Panc1 (cell line): ENCODE results near the gene INSYN1. TPM values are rescaled to one million over a fixed set of nuclear protein-coding genes. Genes with fewer than 3 reads are reported as not detected.

ENCODE experiments used
- ATAC-seq: fragments of 200-7000 bp; cut with Tn5 transposase; 2 replicates; pipeline ENCODE4 v1.9.1; 2020; ENCODE audit warnings: mild to moderate bottlenecking, moderate library complexity
- BruUV-seq: library from RNA; stranded (reverse); fragments of 400-500 nt; replicated peaks from 2 replicates; lab custom pipeline; 2021; lab: Mats Ljungman, UMichigan
- CTCF ChIA-PET: fragments of 300-600 bp; sonication (Branson Sonifier 250); formaldehyde crosslinking; loops from one replicate; lab custom pipeline; 2022; ENCODE audit warnings: antibody characterized with exemption; lab: Charles Lee
- POLR2A ChIA-PET: fragments of 300-600 bp; sonication (Branson Sonifier 250); formaldehyde crosslinking; loops from one replicate; lab custom pipeline; 2022; ENCODE audit warnings: antibody characterized with exemption; lab: Charles Lee
- DNase-seq: peaks from one replicate; pipeline ENCODE4 v3.0.0-alpha.2; 2010; ENCODE audit warnings: low read depth, low spot score
- H3K27ac ChIP-seq: 2 replicates; pipeline ENCODE4 v1.5.1; 2011; ENCODE audit warnings: mild to moderate bottlenecking, low read length, inconsistent platforms
- H3K27me3 ChIP-seq: fragments of 200-500 bp; sonication (Bioruptor generic); 2 replicates; pipeline ENCODE4 v1.6.0; 2014; ENCODE audit warnings: low read length, inconsistent platforms; ENCODE audit not compliant: control insufficient read depth, insufficient read depth
- H3K36me3 ChIP-seq: fragments of 200-500 bp; sonication (Bioruptor generic); 2 replicates; pipeline ENCODE4 v1.5.1; 2014; ENCODE audit warnings: inconsistent platforms, mild to moderate bottlenecking, low read length, moderate library complexity; ENCODE audit not compliant: control insufficient read depth, insufficient read depth
- H3K4me1 ChIP-seq: 2 replicates; pipeline ENCODE4 v1.5.1; 2011; ENCODE audit warnings: inconsistent platforms, mild to moderate bottlenecking, low read length, moderate library complexity; ENCODE audit not compliant: control insufficient read depth, insufficient read depth
- H3K4me3 ChIP-seq, 2 experiments: 2 replicates each; pipeline ENCODE4 v1.5.1; 2011 to 2012; ENCODE audit warnings: low read depth in 2 of 2, low read length in 2 of 2, mild to moderate bottlenecking in 2 of 2, inconsistent platforms in 1 of 2, moderate library complexity in 1 of 2
- H3K9me3 ChIP-seq: fragments of 200-500 bp; sonication (Bioruptor generic); 2 replicates; pipeline ENCODE4 v1.5.1; 2014; ENCODE audit warnings: low read depth, mild to moderate bottlenecking, inconsistent platforms, low read length, moderate library complexity; ENCODE audit not compliant: control insufficient read depth, insufficient read depth
- POLR2AphosphoS5 ChIP-seq: IDR thresholded peaks from 2 replicates; pipeline ENCODE4 v1.6.1; 2012; ENCODE audit warnings: mild to moderate bottlenecking, low read depth, low read length, moderate library complexity
- SIN3A ChIP-seq: IDR thresholded peaks from 2 replicates; pipeline ENCODE4 v1.6.1; 2012; ENCODE audit warnings: low read depth, mild to moderate bottlenecking, low read length, moderate library complexity, borderline replicate concordance; ENCODE audit not compliant: insufficient read depth
- TCF7L2 ChIP-seq: IDR thresholded peaks from 2 replicates; pipeline ENCODE4 v1.6.1; 2011; ENCODE audit warnings: mild to moderate bottlenecking, low read depth, low read length, inconsistent platforms
- in situ Hi-C: cut with HindIII; loops from 2 replicates; pipeline ENCODE4 v1.10.0; 2016; ENCODE audit warnings: low sequenced_read_pairs, low pct_unique_long_range_greater_than_20kb
- intact Hi-C: fragments of 100-400 bp; cut with micrococcal nuclease; formaldehyde crosslinking; loops from one replicate; pipeline ENCODE4 v1.10.0; 2022; ENCODE audit not compliant: unreplicated experiment
- total RNA-seq: library from RNA; stranded (reverse); gene quantifications from one replicate; pipeline ENCODE4 v1.2.1, GENCODE V29; 2021; ENCODE audit not compliant: unreplicated experiment
- TF ChIP-seq, protein P1 (sequence below): fragments of 450-650 bp; IDR thresholded peaks from 2 replicates; pipeline ENCODE4 v1.5.1; 2017; ENCODE audit warnings: mild to moderate bottlenecking
- TF ChIP-seq, protein P2 (sequence below), 2 experiments: IDR thresholded peaks; 2 replicates each; pipeline ENCODE4 v1.6.1; 2011 to 2012; ENCODE audit warnings: low read depth in 2 of 2, control low read depth in 1 of 2, low read length in 1 of 2, mild to moderate bottlenecking in 1 of 2, moderate library complexity in 1 of 2; ENCODE audit not compliant: insufficient read depth in 1 of 2

Gene INSYN1
- total RNA-seq, 1 experiment from 2014 or later = 2.6 TPM

DNA sequence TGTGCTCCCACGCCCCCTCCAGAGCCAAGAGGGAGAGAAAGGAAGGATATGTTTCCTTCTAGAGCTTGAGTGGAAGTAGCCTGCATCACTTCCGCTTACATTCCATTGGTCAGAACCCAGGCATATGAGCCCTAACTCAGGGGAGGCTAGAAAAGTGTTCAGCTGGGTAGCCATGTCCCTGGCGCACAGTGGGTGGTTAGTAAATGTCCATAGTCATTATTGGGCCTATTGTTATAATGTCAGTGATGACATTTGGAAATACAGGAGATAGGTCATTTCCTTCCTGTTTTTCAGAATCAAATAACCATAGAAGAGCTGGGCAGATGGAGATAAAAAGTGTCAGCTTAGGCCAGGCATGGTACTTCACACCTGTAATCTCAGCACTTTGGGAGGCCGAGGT is 41.6 kb downstream of the INSYN1 start:
- DNase-seq = no peak
- Histone ChIP-seq H3K36me3 (no peaks in the 10 kb centered on the region; the same call in 1 of the 2 replicates), H3K4me3 (no peak overlapping the region), H3K9me3 (no peaks in the 10 kb centered on the region), H3K4me1 (0 out of 2 replicates have a peak, but pooled peaks cover under 1% of the 10 kb centered on the region), H3K27me3 (no peaks in the 10 kb centered on the region), H3K27ac (no peak overlapping the region)
- ChIA-PET POLR2A (no interaction called here), CTCF (no interaction called here)
- in situ Hi-C loops = no loop called here
- no peak for ATAC-seq
- TF ChIP-seq, protein P1, sequence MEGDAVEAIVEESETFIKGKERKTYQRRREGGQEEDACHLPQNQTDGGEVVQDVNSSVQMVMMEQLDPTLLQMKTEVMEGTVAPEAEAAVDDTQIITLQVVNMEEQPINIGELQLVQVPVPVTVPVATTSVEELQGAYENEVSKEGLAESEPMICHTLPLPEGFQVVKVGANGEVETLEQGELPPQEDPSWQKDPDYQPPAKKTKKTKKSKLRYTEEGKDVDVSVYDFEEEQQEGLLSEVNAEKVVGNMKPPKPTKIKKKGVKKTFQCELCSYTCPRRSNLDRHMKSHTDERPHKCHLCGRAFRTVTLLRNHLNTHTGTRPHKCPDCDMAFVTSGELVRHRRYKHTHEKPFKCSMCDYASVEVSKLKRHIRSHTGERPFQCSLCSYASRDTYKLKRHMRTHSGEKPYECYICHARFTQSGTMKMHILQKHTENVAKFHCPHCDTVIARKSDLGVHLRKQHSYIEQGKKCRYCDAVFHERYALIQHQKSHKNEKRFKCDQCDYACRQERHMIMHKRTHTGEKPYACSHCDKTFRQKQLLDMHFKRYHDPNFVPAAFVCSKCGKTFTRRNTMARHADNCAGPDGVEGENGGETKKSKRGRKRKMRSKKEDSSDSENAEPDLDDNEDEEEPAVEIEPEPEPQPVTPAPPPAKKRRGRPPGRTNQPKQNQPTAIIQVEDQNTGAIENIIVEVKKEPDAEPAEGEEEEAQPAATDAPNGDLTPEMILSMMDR = no peak
- TF ChIP-seq, protein P2, sequence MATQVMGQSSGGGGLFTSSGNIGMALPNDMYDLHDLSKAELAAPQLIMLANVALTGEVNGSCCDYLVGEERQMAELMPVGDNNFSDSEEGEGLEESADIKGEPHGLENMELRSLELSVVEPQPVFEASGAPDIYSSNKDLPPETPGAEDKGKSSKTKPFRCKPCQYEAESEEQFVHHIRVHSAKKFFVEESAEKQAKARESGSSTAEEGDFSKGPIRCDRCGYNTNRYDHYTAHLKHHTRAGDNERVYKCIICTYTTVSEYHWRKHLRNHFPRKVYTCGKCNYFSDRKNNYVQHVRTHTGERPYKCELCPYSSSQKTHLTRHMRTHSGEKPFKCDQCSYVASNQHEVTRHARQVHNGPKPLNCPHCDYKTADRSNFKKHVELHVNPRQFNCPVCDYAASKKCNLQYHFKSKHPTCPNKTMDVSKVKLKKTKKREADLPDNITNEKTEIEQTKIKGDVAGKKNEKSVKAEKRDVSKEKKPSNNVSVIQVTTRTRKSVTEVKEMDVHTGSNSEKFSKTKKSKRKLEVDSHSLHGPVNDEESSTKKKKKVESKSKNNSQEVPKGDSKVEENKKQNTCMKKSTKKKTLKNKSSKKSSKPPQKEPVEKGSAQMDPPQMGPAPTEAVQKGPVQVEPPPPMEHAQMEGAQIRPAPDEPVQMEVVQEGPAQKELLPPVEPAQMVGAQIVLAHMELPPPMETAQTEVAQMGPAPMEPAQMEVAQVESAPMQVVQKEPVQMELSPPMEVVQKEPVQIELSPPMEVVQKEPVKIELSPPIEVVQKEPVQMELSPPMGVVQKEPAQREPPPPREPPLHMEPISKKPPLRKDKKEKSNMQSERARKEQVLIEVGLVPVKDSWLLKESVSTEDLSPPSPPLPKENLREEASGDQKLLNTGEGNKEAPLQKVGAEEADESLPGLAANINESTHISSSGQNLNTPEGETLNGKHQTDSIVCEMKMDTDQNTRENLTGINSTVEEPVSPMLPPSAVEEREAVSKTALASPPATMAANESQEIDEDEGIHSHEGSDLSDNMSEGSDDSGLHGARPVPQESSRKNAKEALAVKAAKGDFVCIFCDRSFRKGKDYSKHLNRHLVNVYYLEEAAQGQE (IDR thresholded peaks at IDR 0.05; ENCODE audit: insufficient read depth in 1 of 2, low read depth in 2 of 2, low read length in 1 of 2) = no peak
- TF ChIP-seq POLR2AphosphoS5 = no peak
- no peak for TF ChIP-seq SIN3A
- no peak for TF ChIP-seq TCF7L2
- BruUV-seq = no TSS peak
- intact Hi-C loops = no loop called here

DNA sequence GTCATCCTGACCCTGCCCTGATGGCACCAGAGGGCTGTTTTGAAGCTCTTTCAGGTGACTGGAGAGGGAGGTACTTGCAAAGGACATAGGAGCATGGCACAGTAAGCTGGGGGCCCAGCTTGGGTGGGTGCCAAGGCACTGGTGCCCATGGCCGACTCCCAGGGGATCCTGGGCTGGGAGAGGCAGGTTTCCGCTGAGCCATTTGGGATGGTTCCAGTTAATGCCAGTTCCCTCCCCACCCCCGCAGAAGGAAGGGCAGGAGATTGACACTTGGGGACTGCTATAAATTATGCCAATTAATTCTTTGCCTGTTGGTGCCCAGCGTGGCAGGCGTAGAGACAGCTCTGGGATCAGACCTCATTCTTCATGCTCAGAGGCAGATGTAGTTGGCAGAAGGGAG is 42.8 kb downstream of the INSYN1 start:
- BruUV-seq = no TSS peak
- CTCF ChIA-PET = no interaction called here

More for the DNA sequence above, 42.8 kb downstream of the INSYN1 start:
- POLR2A ChIA-PET = no interaction called here
- Histone ChIP-seq H3K4me3 (no peak overlapping the region), H3K27ac (no peak overlapping the region), H3K9me3 (no peaks in the 10 kb centered on the region), H3K36me3 (peaks cover 1% of the 10 kb centered on the region; the same call in 1 of the 2 replicates), H3K27me3 (no peaks in the 10 kb centered on the region), H3K4me1 (no peaks in the 10 kb centered on the region)
- no peak for TF ChIP-seq POLR2AphosphoS5
- TF ChIP-seq, protein P2 (IDR thresholded peaks at IDR 0.05; ENCODE audit: insufficient read depth in 1 of 2, low read depth in 2 of 2, low read length in 1 of 2) = no peak
- no peak for TF ChIP-seq TCF7L2
- TF ChIP-seq, protein P1 = no peak
- no peak for TF ChIP-seq SIN3A
- intact Hi-C loops (no loop called here), in situ Hi-C loops (no loop called here)
- no peak for DNase-seq
- no peak for ATAC-seq
